SK-N-SH (cell line): ENCODE measurements around the gene STX1B.

Source experiments
- CTCF ChIP-seq: fragments of 200-600 bp; sonication (generic); IDR thresholded peaks from 2 replicates; pipeline ENCODE4 v1.6.1; 2017; ENCODE audit warnings: antibody characterized with exemption, mild to moderate bottlenecking, moderate library complexity
- EP300 ChIP-seq, 2 experiments: IDR thresholded peaks; 2 replicates each; pipeline versions ENCODE4 v1.4.0 to v1.6.1; 2012; ENCODE audit warnings: borderline replicate concordance in 1 of 2, low read depth in 1 of 2, low read length in 1 of 2
- EZH2phosphoT487 ChIP-seq: fragments of 200-600 bp; sonication (generic); IDR thresholded peaks from 2 replicates; pipeline ENCODE4 v1.6.1; 2017; ENCODE audit warnings: low read depth, mixed run types, mild to moderate bottlenecking, antibody characterized with exemption, moderate library complexity, borderline replicate concordance
- FOXJ3 ChIP-seq: sonication (generic); formaldehyde crosslinking; IDR thresholded peaks from 2 replicates; pipeline ENCODE4 v1.5.1; 2020; ENCODE audit warnings: mild to moderate bottlenecking, missing genetic modification reagents
- MAX ChIP-seq: IDR thresholded peaks from 2 replicates; pipeline ENCODE4 v1.4.0; 2012; ENCODE audit warnings: low read depth
- MXI1 ChIP-seq: IDR thresholded peaks from 2 replicates; pipeline ENCODE4 v1.6.1; 2012; ENCODE audit warnings: mild to moderate bottlenecking, low read depth, low read length, improper control_type of control experiment
- NFIC ChIP-seq: IDR thresholded peaks from 2 replicates; pipeline ENCODE4 v1.4.0; 2012; ENCODE audit warnings: borderline replicate concordance

- TF ChIP-seq CTCF (no peak), MAX (no peak), NFIC (no peak), EZH2phosphoT487 (no peak), EP300 (IDR thresholded peaks at IDR 0.05; ENCODE audit: borderline replicate concordance in 1 of 2, low read depth in 1 of 2, low read length in 1 of 2) (no peak), FOXJ3 (CRISPR knock-in tag) (no peak), MXI1 (no peak)
These were observed 62.9 kb downstream of the STX1B start for GRCh38 chr16:30947541-30947858.
